Eye (tissue), 1 donor: ENCODE measurements around the gene PARP8.
"Not testable (repeated sequence)": the region's sequence is repeated elsewhere in the genome, so short reads cannot be mapped to it uniquely, and the experiment has no call there.

Experiments
- DNase-seq: peaks from one replicate; pipeline ENCODE4 v3.0.0-alpha.2; 2015

PARP8 gene

DNA sequence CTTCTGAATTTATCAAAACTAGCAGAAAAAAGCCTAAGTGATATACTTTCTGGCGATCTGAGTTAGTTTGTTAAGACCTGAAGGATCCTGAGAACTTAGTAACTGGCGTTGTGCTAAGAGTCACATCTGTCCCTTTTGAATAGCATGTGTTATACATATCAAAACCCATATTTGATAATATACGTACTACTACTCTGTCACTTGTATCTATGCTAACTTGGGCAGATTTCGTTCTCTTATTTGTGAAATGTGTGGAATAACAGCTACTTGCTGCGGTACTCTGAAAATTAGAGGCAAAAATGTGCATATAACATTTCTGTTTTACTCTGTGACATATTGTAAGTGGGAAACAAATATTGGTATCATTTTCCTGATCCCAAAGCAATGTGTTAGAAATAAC, 126.4 kb downstream of the PARP8 start:
- DNase-seq = no peak

GRCh38 chr5:50794812-50795211, 128.4 kb downstream of the PARP8 start:
- DNase-seq = no peak

DNA sequence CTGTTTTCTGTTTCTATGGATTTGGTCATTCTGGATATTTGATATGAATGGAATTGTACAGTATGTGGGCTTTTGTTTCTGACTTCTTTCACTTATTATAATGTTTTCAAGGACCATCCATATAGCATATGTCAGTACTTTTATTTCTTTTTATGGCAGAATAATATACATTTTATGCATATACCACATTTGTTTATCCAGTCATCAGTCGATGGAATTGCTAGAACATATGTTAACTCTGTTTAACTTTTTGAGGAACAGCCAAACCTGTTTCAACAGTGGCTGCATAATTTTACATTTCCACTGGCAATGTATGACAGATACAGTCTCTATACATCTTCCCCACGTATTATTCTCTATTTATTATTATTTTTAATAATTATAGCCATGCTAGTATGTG, 131.6 kb downstream of the PARP8 start:
- no peak for DNase-seq

DNA sequence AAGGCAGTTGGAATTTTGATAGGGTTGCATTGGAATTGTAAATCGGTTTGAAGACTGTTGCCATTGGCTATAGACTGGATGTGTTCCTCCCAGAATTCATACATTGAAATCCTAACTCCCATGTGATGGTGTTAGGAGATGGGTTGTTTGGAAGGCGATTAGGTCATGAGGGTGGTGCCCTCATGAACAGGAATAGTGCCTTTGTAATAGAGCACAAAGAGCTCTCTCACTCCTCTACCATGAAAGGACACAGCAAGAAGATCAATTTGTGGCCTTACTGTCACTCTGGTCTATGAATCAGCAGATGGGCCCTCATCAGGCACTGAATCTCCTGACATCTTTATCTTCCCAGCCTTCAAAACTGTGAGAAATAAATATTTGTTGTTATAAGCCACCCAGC, 133.2 kb downstream of the PARP8 start:
- DNase-seq = no peak

GRCh38 chr5:50800410-50800809, 134.0 kb downstream of the PARP8 start:
- DNase-seq = no peak

DNA sequence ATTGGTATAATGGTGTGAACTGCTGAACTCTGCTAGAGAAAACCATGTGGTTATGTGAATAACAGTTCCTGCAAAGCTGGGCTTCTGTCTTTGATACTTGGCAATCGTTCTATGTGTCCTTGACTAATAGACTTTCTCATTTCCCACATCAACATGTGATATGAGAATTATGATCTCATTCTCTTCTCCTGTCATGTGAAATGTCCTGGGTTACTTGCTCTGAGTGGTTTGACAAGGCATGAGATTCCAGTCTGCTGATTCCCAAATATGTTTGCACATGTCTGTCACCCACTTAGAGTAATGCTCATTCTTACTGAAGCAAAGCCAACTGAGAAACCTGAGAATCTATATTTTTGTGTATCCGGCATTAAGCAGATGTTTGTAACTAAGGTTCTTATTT, 141.2 kb downstream of the PARP8 start:
- DNase-seq = peak; percentile 7

DNA sequence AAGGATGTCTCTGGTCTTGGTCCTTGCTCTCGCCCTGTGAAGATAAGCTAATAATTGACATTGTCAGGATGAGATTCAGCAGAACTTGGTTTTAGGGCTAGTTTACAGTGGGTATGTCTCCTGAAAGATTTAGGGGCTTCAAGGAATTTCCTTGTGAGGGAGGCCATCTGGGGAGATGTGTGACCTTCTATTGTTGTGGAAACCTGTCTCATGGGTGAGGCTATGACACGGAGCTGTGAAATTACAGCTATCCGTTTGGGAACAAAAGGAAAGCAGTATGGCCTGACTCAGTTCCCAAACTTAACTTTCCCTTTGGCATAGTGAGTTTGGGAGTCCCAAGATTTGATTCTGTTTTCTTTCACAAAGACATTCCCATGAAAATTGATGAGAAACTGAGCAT, 142.0 kb downstream of the PARP8 start:
- DNase-seq = no peak

DNA sequence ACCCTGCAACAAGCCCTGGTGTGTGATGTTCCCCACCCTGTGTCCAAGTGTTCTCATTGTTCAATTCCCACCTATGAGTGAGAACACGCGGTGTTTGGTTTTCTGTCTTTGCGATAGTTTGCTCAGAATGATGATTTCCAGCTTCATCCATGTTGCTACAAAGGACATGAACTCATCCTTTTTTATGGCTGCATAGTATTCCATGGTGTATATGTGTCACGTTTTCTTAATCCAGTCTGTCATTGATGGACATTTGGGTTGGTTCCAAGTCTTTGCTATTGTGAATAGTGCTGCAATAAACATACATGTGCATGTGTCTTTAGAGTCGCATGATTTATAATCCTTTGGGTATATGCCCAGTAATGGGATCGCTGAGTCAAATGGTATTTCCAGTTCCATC, 145.3 kb downstream of the PARP8 start:
- DNase-seq = not testable (repeated sequence)

DNA sequence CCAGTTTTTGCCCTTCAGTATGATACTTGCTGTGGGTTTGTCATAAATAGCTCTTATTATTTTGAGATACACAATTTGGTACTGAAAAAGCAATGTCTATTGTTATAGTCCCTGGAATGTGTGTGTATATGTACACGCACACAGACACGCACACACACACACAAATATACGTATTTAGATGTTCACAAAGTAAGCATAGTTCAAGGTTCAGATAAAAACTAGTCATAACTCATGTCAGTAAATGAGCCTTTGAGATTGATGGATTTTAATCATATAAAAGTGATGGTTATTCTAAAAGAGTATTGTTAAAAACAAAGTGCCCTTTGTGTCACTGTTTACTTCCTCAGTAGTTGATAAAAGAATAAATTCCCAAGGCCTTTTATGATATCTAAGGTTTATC, 147.3 kb downstream of the PARP8 start:
- no peak for DNase-seq

GRCh38 chr5:50814556-50814955, 148.1 kb downstream of the PARP8 start:
- no peak for DNase-seq

GRCh38 chr5:50822046-50822445, 155.6 kb downstream of the PARP8 start:
- DNase-seq = peak; percentile 8

DNA sequence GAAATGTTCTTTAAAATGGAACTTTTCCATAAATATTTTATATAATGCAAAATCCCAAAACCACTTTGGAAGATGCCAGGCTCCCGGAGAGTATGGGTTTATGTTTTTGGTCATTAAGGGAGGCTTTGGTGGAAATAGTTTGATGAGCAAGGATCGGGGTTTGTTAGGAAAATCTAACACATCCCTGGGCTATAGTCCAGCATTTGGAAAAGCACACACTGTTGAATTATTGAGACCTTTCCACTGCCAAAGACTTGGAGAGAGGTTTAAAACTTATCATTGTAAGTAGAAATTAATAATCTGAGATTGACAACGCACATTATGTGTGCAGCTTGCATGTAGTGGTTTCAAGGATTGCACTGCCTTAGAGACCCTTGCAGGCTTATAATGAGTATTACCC, 156.3 kb downstream of the PARP8 start:
- peak; percentile 12 for DNase-seq

DNA sequence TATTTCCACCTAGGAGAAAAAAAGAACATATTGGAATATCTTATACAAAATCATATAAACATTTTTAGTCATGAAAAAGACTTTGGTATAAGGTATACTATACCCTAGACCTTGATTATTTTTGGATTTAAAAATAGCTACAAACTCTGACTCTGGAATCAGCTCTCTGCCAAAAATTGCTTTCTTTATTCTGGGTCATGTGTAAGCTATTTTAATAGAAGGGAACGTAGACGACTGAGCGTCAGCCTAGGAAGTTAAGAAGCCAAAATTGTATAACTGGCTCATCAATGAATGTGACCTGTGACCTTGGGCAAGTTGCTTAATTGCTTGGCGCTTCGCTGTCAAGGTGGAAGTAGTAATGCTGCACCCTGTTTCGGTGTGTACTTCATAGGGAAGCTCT, 157.1 kb downstream of the PARP8 start:
- no peak for DNase-seq

GRCh38 chr5:50824109-50824508, 157.7 kb downstream of the PARP8 start:
- DNase-seq = no peak

- no peak for DNase-seq
Measured at GRCh38 chr5:50827516-50828247, 161.2 kb downstream of the PARP8 start.

GRCh38 chr5:50829023-50829422, 162.6 kb downstream of the PARP8 start:
- DNase-seq = no peak

- DNase-seq = no peak
Measured at GRCh38 chr5:50832657-50833284, 166.3 kb downstream of the PARP8 start.

GRCh38 chr5:50836356-50836755, 169.9 kb downstream of the PARP8 start:
- DNase-seq = no peak

DNA sequence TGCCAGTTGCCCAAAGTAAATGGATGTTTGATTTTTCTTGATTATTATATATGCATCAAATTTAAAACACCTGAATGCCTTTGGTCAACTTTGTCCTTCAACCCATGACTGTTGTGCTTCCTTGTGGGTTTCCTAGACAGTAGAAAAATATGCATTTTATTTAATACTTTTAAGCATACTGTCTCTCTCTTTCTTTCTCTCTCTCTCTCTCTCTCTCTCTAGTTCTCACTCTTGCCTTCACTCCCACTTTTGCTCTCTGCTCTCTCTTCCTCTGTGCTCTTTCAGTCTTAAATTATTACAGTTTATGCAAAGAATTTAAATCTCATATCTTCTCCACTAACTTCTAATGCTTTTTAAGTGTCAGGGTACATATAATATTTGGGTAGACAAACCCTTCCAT, 173.0 kb downstream of the PARP8 start:
- no peak for DNase-seq

DNA sequence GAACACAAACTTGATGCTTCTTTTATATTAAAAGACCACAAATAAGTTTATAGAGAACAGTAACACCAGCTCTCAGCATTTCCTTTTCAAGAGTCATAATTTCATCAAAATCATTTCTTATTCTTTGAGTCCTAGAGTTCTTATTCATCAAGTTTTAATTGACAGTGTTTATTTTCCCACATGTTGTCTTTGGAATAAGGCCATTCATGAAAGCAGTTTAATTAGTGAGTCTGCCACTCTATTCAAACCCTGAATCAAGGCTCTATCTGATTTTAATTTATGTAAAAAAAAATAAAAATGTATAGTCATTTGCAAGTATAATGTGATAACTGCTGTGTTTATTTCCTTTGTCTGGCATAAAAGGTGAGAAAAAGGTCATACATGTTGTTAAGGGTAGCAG, 176.7 kb downstream of the PARP8 start:
- no peak for DNase-seq

DNA sequence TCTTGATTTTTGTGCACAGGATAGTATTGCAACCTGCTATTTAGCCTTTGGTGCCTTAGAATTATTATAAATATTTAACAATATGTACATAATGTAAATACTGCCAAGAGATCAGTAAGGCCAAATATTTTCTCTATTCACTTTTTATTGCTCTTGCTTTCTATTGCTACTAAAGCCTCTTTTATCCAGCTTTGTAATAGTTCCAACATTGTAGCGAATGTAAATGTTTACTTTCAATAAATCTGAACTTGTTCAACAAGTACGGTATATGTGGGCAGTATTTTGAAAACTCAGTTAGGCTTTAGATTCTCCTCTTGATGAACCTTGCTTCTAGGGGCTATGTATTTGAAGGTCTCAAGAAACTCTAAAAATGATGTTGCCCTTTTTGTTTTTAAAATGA, 179.8 kb downstream of the PARP8 start:
- DNase-seq = no peak

DNA sequence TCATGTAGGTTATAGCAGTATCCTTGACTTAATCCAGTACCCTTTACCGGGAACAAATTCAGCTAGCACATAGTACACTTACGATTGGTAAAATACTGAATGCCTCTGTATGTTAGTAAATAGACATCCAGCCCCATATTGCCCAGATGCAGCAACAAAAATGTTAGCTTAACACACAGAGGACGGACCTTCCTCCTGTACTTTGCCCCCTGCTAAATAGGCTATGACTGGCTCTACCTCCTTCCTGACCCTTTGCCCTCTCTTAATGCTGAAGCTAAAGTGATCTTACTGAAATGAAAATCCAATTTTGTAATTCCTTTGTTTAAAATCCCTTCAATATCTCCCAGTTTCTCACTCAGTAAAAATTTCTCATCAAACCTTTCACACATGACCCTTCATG, 183.1 kb downstream of the PARP8 start:
- DNase-seq = no peak

DNA sequence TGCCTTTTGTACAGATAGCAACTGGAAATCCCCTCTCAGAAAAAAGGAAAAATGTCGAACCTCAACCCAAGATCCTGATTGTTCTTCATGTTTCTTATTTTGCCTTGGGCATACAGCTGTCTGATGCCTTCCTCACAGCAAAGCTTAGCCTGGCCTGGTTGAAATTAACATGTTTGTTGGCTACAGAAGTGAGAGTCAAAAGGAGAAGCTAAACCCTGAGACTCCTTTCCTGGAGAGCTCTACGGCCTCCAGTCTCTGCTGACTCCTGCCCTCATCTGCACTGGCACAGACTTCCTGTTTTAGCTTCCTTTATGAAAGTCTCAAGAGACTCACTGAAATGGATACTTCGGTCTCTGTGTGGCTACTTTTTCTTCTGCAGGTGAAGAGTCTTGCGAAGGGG, 186.7 kb downstream of the PARP8 start:
- DNase-seq = no peak

DNA sequence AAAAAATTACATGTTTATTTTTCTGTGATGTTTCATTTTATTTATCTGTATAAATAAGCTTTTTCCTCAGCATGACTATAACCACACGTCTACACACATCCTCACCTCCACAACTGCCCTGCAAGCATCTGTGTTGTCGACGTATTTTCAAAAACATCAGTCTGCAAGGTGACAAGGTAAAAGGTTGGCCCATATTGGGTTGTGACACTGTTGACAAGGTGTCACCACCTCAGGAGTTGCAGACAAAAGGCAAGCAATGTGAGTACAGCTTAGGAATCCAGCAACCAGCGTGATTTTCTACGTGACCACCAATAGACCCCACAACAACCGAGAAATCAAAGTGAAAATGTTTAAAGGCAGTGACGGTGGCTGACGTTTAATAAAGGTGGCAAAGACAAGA, 187.6 kb downstream of the PARP8 start:
- DNase-seq = no peak

DNA sequence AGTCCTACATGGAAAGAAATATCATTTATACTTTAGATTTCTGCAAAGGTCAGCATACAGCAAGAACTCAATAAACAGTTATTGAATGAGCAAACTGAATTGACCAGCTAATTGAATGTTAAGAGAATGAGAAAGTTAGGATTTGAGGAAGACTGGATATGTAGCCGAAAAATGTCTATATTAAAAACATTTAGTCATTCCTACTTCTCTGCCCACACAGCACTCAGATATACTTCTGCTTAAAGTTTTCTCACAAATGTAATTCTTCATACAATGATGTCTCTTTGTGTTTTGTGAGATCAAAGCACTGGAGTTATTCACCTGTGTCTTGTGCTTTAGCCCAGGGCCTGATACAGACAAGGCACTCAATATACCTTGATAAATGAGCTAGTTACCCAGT, 188.6 kb downstream of the PARP8 start:
- DNase-seq = no peak
